ENCODE data around the gene DAB1. TPM values are rescaled to one million over a fixed set of nuclear protein-coding genes. Genes with fewer than 3 reads are reported as not detected.

DAB1 gene
- total RNA-seq, 1 experiment from 2014 or later, result not detected

- no peak for TF ChIP-seq ATF3 (IDR thresholded peaks at IDR 0.05)
- no peak for TF ChIP-seq ZFX (IDR thresholded peaks at IDR 0.05)
Observed at GRCh38 chr1:57319791-57320190, 104.1 kb downstream of the DAB1 start (continued).

- Histone ChIP-seq H3K27ac (ENCODE audit: low read depth, low read length) (no peak overlapping the region), H3K79me2 (ENCODE audit: insufficient read depth, low read length) (no peaks in the 10 kb centered on the region), H3K4me1 (ENCODE audit: control insufficient read depth in 1 of 2, insufficient read depth in 2 of 2, low read length in 2 of 2) (no peaks in the 10 kb centered on the region), H3K9ac (ENCODE audit: low read length) (no peak overlapping the region), H3K4me2 (ENCODE audit: low read length) (no peak overlapping the region), H2AFZ (ENCODE audit: low read depth, low read length, poor library complexity, severe bottlenecking) (no peak overlapping the region), H3K4me3 (replicated peaks in 1 of 2; ENCODE audit: low read depth in 1 of 2, low read length in 2 of 2) (no peak overlapping the region), H3K27me3 (ENCODE audit: insufficient read depth, low read length) (no peaks in the 10 kb centered on the region), H3K36me3 (ENCODE audit: control insufficient read depth in 1 of 2, insufficient read depth in 2 of 2, low read length in 2 of 2) (no peaks in the 10 kb centered on the region), H3K9me3 (ENCODE audit: control insufficient read depth in 1 of 2, insufficient read depth in 1 of 2, low read depth in 1 of 2, low read length in 2 of 2) (no peaks in the 10 kb centered on the region), H3K9me2 (ENCODE audit: insufficient read depth) (no peaks in the 10 kb centered on the region), H4K20me1 (ENCODE audit: insufficient read depth) (no peaks in the 10 kb centered on the region)
- TF ChIP-seq YY1 (IDR thresholded peaks at IDR 0.05; ENCODE audit: extremely low read depth, insufficient replicate concordance, low read depth, low read length), result no peak
- TF ChIP-seq TCF7L2 (IDR thresholded peaks at IDR 0.05; ENCODE audit: borderline replicate concordance, extremely low read depth, insufficient read depth, insufficient read length), result no peak
- no TSS peak for BruUV-seq (replicated peaks)
- intact Hi-C loops (cut with micrococcal nuclease), result no loop called here
- ChIA-PET POLR2A (no interaction called here), RAD21 (ENCODE audit: low non-redundant PET in 1 of 2, low total read pairs in 2 of 2, uncharacterized antibody in 2 of 2, unreplicated experiment in 2 of 2) (no interaction called here), CTCF (no interaction called here)
- DNase-seq (ENCODE audit: low read depth, low spot score) (no peak), ATAC-seq (no peak)
Observed at GRCh38 chr1:57319165-57319564, 104.7 kb downstream of the DAB1 start.

- POLR2A ChIA-PET, result no interaction called here
- CTCF ChIA-PET, result no interaction called here
- no peak for TF ChIP-seq EZH2phosphoT487 (IDR thresholded peaks at IDR 0.05; ENCODE audit: borderline replicate concordance)
- no peak for TF ChIP-seq ZBTB33 (IDR thresholded peaks at IDR 0.05; ENCODE audit: extremely low read depth, insufficient replicate concordance, low read length)
- TF ChIP-seq CEBPB (IDR thresholded peaks at IDR 0.05; ENCODE audit: low read depth), result no peak
- no peak for TF ChIP-seq EGR1 (IDR thresholded peaks at IDR 0.05; ENCODE audit: low read depth)
- TF ChIP-seq TCF7L2 (IDR thresholded peaks at IDR 0.05; ENCODE audit: borderline replicate concordance, extremely low read depth, insufficient read depth, insufficient read length), result no peak
- TF ChIP-seq RAD21 (IDR thresholded peaks at IDR 0.05; ENCODE audit: low read depth), result no peak
- TF ChIP-seq ELF1 (IDR thresholded peaks at IDR 0.05; ENCODE audit: borderline replicate concordance, low read depth), result no peak
- TF ChIP-seq POLR2A (IDR thresholded peaks at IDR 0.05; ENCODE audit: borderline replicate concordance, extremely low read depth, insufficient read depth, insufficient read length), result no peak
- no peak for TF ChIP-seq EZH2 (IDR thresholded peaks at IDR 0.05)
- no peak for TF ChIP-seq REST (IDR thresholded peaks at IDR 0.05; ENCODE audit: low read depth)
- no peak for TF ChIP-seq FOSL1 (IDR thresholded peaks at IDR 0.05; ENCODE audit: low read depth)
Observed at GRCh38 chr1:57316861-57317260, 107.0 kb downstream of the DAB1 start.

More at GRCh38 chr1:57316861-57317260, 107.0 kb downstream of the DAB1 start:
- no peaks in the 10 kb centered on the region for H3K27me3 ChIP-seq (ENCODE audit: insufficient read depth, low read length)
- H3K27ac ChIP-seq (ENCODE audit: low read depth, low read length), result no peak overlapping the region
- no peak overlapping the region for H3K4me3 ChIP-seq (replicated peaks in 1 of 2; ENCODE audit: low read depth in 1 of 2, low read length in 2 of 2)
- no peaks in the 10 kb centered on the region for H3K9me2 ChIP-seq (ENCODE audit: insufficient read depth)
- RAD21 ChIA-PET (ENCODE audit: low non-redundant PET in 1 of 2, low total read pairs in 2 of 2, uncharacterized antibody in 2 of 2, unreplicated experiment in 2 of 2), result no interaction called here
- intact Hi-C loops (cut with micrococcal nuclease), result no loop called here
- no peaks in the 10 kb centered on the region for H3K9me3 ChIP-seq (ENCODE audit: control insufficient read depth in 1 of 2, insufficient read depth in 1 of 2, low read depth in 1 of 2, low read length in 2 of 2)
- H3K9ac ChIP-seq (ENCODE audit: low read length), result no peak overlapping the region
- no peak overlapping the region for H2AFZ ChIP-seq (ENCODE audit: low read depth, low read length, poor library complexity, severe bottlenecking)
- no peaks in the 10 kb centered on the region for H3K4me1 ChIP-seq (ENCODE audit: control insufficient read depth in 1 of 2, insufficient read depth in 2 of 2, low read length in 2 of 2)
- no peaks in the 10 kb centered on the region for H4K20me1 ChIP-seq (ENCODE audit: insufficient read depth)
- H3K4me2 ChIP-seq (ENCODE audit: low read length), result no peak overlapping the region
- BruUV-seq (replicated peaks), result no TSS peak
- no peak for ATAC-seq
- no peaks in the 10 kb centered on the region for H3K79me2 ChIP-seq (ENCODE audit: insufficient read depth, low read length)
- no peaks in the 10 kb centered on the region for H3K36me3 ChIP-seq (ENCODE audit: control insufficient read depth in 1 of 2, insufficient read depth in 2 of 2, low read length in 2 of 2)
- no peak for DNase-seq (ENCODE audit: low read depth, low spot score)

All from HCT116 (cell line).